Measurements from ENCODE around the gene GALNT14.

The GALNT14 gene

GRCh38 chr2:31132786-31133185 is 5.5 kb downstream of the GALNT14 start:
- H3K27ac ChIP-seq (ENCODE audit: low read length) = no peak overlapping the region
- no peak overlapping the region for H3K4me3 ChIP-seq (ENCODE audit: low read length)

GRCh38 chr2:31131871-31132270 is 6.4 kb downstream of the GALNT14 start:
- H3K4me1 ChIP-seq (ENCODE audit: control insufficient read depth, low read depth, low read length) = peaks cover 24% of the 10 kb centered on the region
- no peak overlapping the region for H3K9ac ChIP-seq (ENCODE audit: low read length)
- H3K4me3 ChIP-seq (ENCODE audit: low read length) = no peak overlapping the region
- no peaks in the 10 kb centered on the region for H3K36me3 ChIP-seq (ENCODE audit: control insufficient read depth, low read depth, low read length)
- no peaks in the 10 kb centered on the region for H3K9me3 ChIP-seq (ENCODE audit: control insufficient read depth, low read depth, low read length)
- peaks cover 20% of the 10 kb centered on the region for H3K27me3 ChIP-seq (ENCODE audit: control insufficient read depth, insufficient read depth, low read length)
- no peak overlapping the region for H3K27ac ChIP-seq (ENCODE audit: low read length)

More at GRCh38 chr2:31132786-31133185, 5.5 kb downstream of the GALNT14 start:
- no peaks in the 10 kb centered on the region for H3K9me3 ChIP-seq (ENCODE audit: control insufficient read depth, low read depth, low read length)
- no peak overlapping the region for H3K9ac ChIP-seq (ENCODE audit: low read length)
- no peaks in the 10 kb centered on the region for H3K36me3 ChIP-seq (ENCODE audit: control insufficient read depth, low read depth, low read length)
- H3K27me3 ChIP-seq (ENCODE audit: control insufficient read depth, insufficient read depth, low read length) = peaks cover 30% of the 10 kb centered on the region
- H3K4me1 ChIP-seq (ENCODE audit: control insufficient read depth, low read depth, low read length) = peaks cover 27% of the 10 kb centered on the region

- Histone ChIP-seq H3K4me3 (ENCODE audit: low read length) (no peak overlapping the region), H3K27ac (ENCODE audit: low read length) (no peak overlapping the region), H3K4me1 (ENCODE audit: control insufficient read depth, low read depth, low read length) (peaks cover 23% of the 10 kb centered on the region), H3K9ac (ENCODE audit: low read length) (no peak overlapping the region), H3K27me3 (ENCODE audit: control insufficient read depth, insufficient read depth, low read length) (no peaks in the 10 kb centered on the region), H3K36me3 (ENCODE audit: control insufficient read depth, low read depth, low read length) (no peaks in the 10 kb centered on the region), H3K9me3 (ENCODE audit: control insufficient read depth, low read depth, low read length) (no peaks in the 10 kb centered on the region)
Observed at GRCh38 chr2:31129375-31130171, 8.7 kb downstream of the GALNT14 start.

GRCh38 chr2:31127931-31128330 is 10.3 kb downstream of the GALNT14 start:
- Histone ChIP-seq H3K9me3 (ENCODE audit: control insufficient read depth, low read depth, low read length) (no peaks in the 10 kb centered on the region), H3K27ac (ENCODE audit: low read length) (no peak overlapping the region), H3K4me3 (ENCODE audit: low read length) (no peak overlapping the region), H3K9ac (ENCODE audit: low read length) (no peak overlapping the region), H3K4me1 (ENCODE audit: control insufficient read depth, low read depth, low read length) (peaks cover 23% of the 10 kb centered on the region), H3K27me3 (ENCODE audit: control insufficient read depth, insufficient read depth, low read length) (no peaks in the 10 kb centered on the region), H3K36me3 (ENCODE audit: control insufficient read depth, low read depth, low read length) (no peaks in the 10 kb centered on the region)

GRCh38 chr2:31125918-31126695 is 12.1 kb downstream of the GALNT14 start:
- Histone ChIP-seq H3K4me1 (ENCODE audit: control insufficient read depth, low read depth, low read length) (peaks cover 11% of the 10 kb centered on the region), H3K36me3 (ENCODE audit: control insufficient read depth, low read depth, low read length) (no peaks in the 10 kb centered on the region), H3K27ac (ENCODE audit: low read length) (no peak overlapping the region), H3K4me3 (ENCODE audit: low read length) (no peak overlapping the region), H3K9me3 (ENCODE audit: control insufficient read depth, low read depth, low read length) (no peaks in the 10 kb centered on the region), H3K9ac (ENCODE audit: low read length) (no peak overlapping the region), H3K27me3 (ENCODE audit: control insufficient read depth, insufficient read depth, low read length) (no peaks in the 10 kb centered on the region)

GRCh38 chr2:31124904-31125303 is 13.3 kb downstream of the GALNT14 start:
- Histone ChIP-seq H3K4me1 (ENCODE audit: control insufficient read depth, low read depth, low read length) (peaks cover 5% of the 10 kb centered on the region), H3K27ac (ENCODE audit: low read length) (no peak overlapping the region), H3K27me3 (ENCODE audit: control insufficient read depth, insufficient read depth, low read length) (no peaks in the 10 kb centered on the region), H3K4me3 (ENCODE audit: low read length) (no peak overlapping the region), H3K9ac (ENCODE audit: low read length) (no peak overlapping the region), H3K9me3 (ENCODE audit: control insufficient read depth, low read depth, low read length) (no peaks in the 10 kb centered on the region), H3K36me3 (ENCODE audit: control insufficient read depth, low read depth, low read length) (no peaks in the 10 kb centered on the region)

GRCh38 chr2:31122133-31122532 is 16.1 kb downstream of the GALNT14 start:
- Histone ChIP-seq H3K27me3 (ENCODE audit: control insufficient read depth, insufficient read depth, low read length) (no peaks in the 10 kb centered on the region), H3K4me3 (ENCODE audit: low read length) (no peak overlapping the region), H3K9me3 (ENCODE audit: control insufficient read depth, low read depth, low read length) (no peaks in the 10 kb centered on the region), H3K4me1 (ENCODE audit: control insufficient read depth, low read depth, low read length) (no peaks in the 10 kb centered on the region), H3K27ac (ENCODE audit: low read length) (no peak overlapping the region), H3K36me3 (ENCODE audit: control insufficient read depth, low read depth, low read length) (no peaks in the 10 kb centered on the region), H3K9ac (ENCODE audit: low read length) (no peak overlapping the region)

- peaks cover 10% of the 10 kb centered on the region for H3K9me3 ChIP-seq (ENCODE audit: control insufficient read depth, low read depth, low read length)
- no peak overlapping the region for H3K4me3 ChIP-seq (ENCODE audit: low read length)
- H3K4me1 ChIP-seq (ENCODE audit: control insufficient read depth, low read depth, low read length) = no peaks in the 10 kb centered on the region
- no peak overlapping the region for H3K9ac ChIP-seq (ENCODE audit: low read length)
- no peaks in the 10 kb centered on the region for H3K36me3 ChIP-seq (ENCODE audit: control insufficient read depth, low read depth, low read length)
- no peaks in the 10 kb centered on the region for H3K27me3 ChIP-seq (ENCODE audit: control insufficient read depth, insufficient read depth, low read length)
- no peak overlapping the region for H3K27ac ChIP-seq (ENCODE audit: low read length)
Observed at GRCh38 chr2:31113765-31114164, 24.5 kb downstream of the GALNT14 start.

- peaks cover 10% of the 10 kb centered on the region for H3K9me3 ChIP-seq (ENCODE audit: control insufficient read depth, low read depth, low read length)
- no peaks in the 10 kb centered on the region for H3K27me3 ChIP-seq (ENCODE audit: control insufficient read depth, insufficient read depth, low read length)
- H3K4me1 ChIP-seq (ENCODE audit: control insufficient read depth, low read depth, low read length) = no peaks in the 10 kb centered on the region
- no peak overlapping the region for H3K9ac ChIP-seq (ENCODE audit: low read length)
- H3K4me3 ChIP-seq (ENCODE audit: low read length) = no peak overlapping the region
- H3K36me3 ChIP-seq (ENCODE audit: control insufficient read depth, low read depth, low read length) = no peaks in the 10 kb centered on the region
- no peak overlapping the region for H3K27ac ChIP-seq (ENCODE audit: low read length)
Observed at GRCh38 chr2:31112544-31112943, 25.7 kb downstream of the GALNT14 start.

- H3K4me3 ChIP-seq (ENCODE audit: low read length) = no peak overlapping the region
- peaks cover 10% of the 10 kb centered on the region for H3K9me3 ChIP-seq (ENCODE audit: control insufficient read depth, low read depth, low read length)
- H3K4me1 ChIP-seq (ENCODE audit: control insufficient read depth, low read depth, low read length) = no peaks in the 10 kb centered on the region
- H3K9ac ChIP-seq (ENCODE audit: low read length) = no peak overlapping the region
- H3K27ac ChIP-seq (ENCODE audit: low read length) = no peak overlapping the region
- no peaks in the 10 kb centered on the region for H3K27me3 ChIP-seq (ENCODE audit: control insufficient read depth, insufficient read depth, low read length)
- no peaks in the 10 kb centered on the region for H3K36me3 ChIP-seq (ENCODE audit: control insufficient read depth, low read depth, low read length)
Observed at GRCh38 chr2:31110998-31111397, 27.2 kb downstream of the GALNT14 start.

- Histone ChIP-seq H3K4me3 (ENCODE audit: low read length) (no peak overlapping the region), H3K27ac (ENCODE audit: low read length) (no peak overlapping the region), H3K9ac (ENCODE audit: low read length) (no peak overlapping the region), H3K4me1 (ENCODE audit: control insufficient read depth, low read depth, low read length) (no peaks in the 10 kb centered on the region), H3K36me3 (ENCODE audit: control insufficient read depth, low read depth, low read length) (no peaks in the 10 kb centered on the region), H3K9me3 (ENCODE audit: control insufficient read depth, low read depth, low read length) (peaks cover 10% of the 10 kb centered on the region), H3K27me3 (ENCODE audit: control insufficient read depth, insufficient read depth, low read length) (no peaks in the 10 kb centered on the region)
Observed at GRCh38 chr2:31110431-31110830, 27.8 kb downstream of the GALNT14 start.

Measured in iPS-18a (cell line).